ENCODE results near the gene SCGN. TPM values are rescaled to one million over a fixed set of nuclear protein-coding genes. Genes with fewer than 3 reads are reported as not detected.

SCGN gene
- total RNA-seq, 1 experiment from 2014 or later, result not detected

GRCh38 chr6:25649611-25650010 is 2.4 kb upstream of the SCGN start:
- H3K27me3 Mint-ChIP-seq (ENCODE audit: insufficient read depth, unreplicated experiment), result peaks cover 85% of the 10 kb centered on the region
- H3K4me1 Mint-ChIP-seq (ENCODE audit: insufficient read depth, unreplicated experiment), result no peaks in the 10 kb centered on the region
- CTCF ChIA-PET, result interaction anchor here (0.6 to 0.7 kb wide), 2 partner anchors 18 to 315 kb away, joined by 3 read pairs; no protein-coding TSS in a partner anchor
- H3K9me3 Mint-ChIP-seq (ENCODE audit: unreplicated experiment), result no peaks in the 10 kb centered on the region
- H3K27ac Mint-ChIP-seq (ENCODE audit: low read depth, unreplicated experiment), result no peak overlapping the region
- TF ChIP-seq CTCF (IDR thresholded peaks at IDR 0.05; ENCODE audit: unreplicated experiment), result no peak
- H3K4me3 Mint-ChIP-seq (ENCODE audit: unreplicated experiment), result no peak overlapping the region
- intact Hi-C loops (cut with micrococcal nuclease), result no loop called here
- H3K36me3 Mint-ChIP-seq (ENCODE audit: insufficient read depth, unreplicated experiment), result no peaks in the 10 kb centered on the region
- peak; percentile 32 for DNase-seq (ENCODE audit: unreplicated experiment)
- no TSS peak for BruUV-seq (replicated peaks)
- POLR2A ChIA-PET, result no interaction called here

DNA sequence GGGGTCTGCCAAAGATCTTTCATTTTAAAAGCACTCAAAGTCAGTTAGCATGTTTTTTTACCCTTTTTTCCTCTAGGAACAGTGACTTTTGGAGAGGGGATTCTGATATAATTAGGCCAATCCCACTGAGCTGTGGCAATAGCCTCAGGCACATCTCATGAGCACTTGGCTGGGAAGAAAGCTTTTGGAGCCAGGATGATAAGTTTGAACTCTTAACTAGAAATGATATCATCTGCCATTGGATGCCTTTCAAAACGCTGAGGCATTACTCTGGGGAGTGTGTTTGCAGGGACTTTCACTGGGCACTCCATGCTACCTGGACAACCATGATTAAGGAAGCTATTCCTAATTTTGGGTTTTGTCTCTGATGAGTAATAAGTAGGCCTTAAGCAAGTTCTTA is 3.7 kb downstream of the SCGN start:
- BruUV-seq (replicated peaks), result no TSS peak
- Mint-ChIP-seq H3K4me3 (ENCODE audit: unreplicated experiment) (no peak overlapping the region), H3K9me3 (ENCODE audit: unreplicated experiment) (no peaks in the 10 kb centered on the region), H3K27me3 (ENCODE audit: insufficient read depth, unreplicated experiment) (peaks cover 40% of the 10 kb centered on the region), H3K4me1 (ENCODE audit: insufficient read depth, unreplicated experiment) (peaks cover 12% of the 10 kb centered on the region), H3K27ac (ENCODE audit: low read depth, unreplicated experiment) (no peak overlapping the region), H3K36me3 (ENCODE audit: insufficient read depth, unreplicated experiment) (no peaks in the 10 kb centered on the region)
- peak; percentile 34 for DNase-seq (ENCODE audit: unreplicated experiment)
- POLR2A ChIA-PET, result interaction anchor here (0.8 to 1.3 kb wide), 3 partner anchors 15 to 40 kb away, joined by 3 to 4 read pairs (median 4); no protein-coding TSS in a partner anchor
- no peak for TF ChIP-seq CTCF (IDR thresholded peaks at IDR 0.05; ENCODE audit: unreplicated experiment)
- intact Hi-C loops (cut with micrococcal nuclease), result no loop called here
- CTCF ChIA-PET, result interaction anchor here (1.5 to 1.7 kb wide), 2 partner anchors 14 to 64 kb away, joined by 5 to 8 read pairs; no protein-coding TSS in a partner anchor

- H3K4me1 Mint-ChIP-seq (ENCODE audit: insufficient read depth, unreplicated experiment), result peaks cover 13% of the 10 kb centered on the region
- no peak for DNase-seq (ENCODE audit: unreplicated experiment)
- POLR2A ChIA-PET, result interaction anchor here (0.8 to 2.2 kb wide), 2 partner anchors 9 to 11 kb away, joined by 3 to 8 read pairs; no protein-coding TSS in a partner anchor
- CTCF ChIA-PET, result interaction anchor here (0.5 to 0.6 kb wide), 2 partner anchors 8 to 407 kb away, joined by 3 to 4 read pairs; no protein-coding TSS in a partner anchor
- no peak overlapping the region for H3K27ac Mint-ChIP-seq (ENCODE audit: low read depth, unreplicated experiment)
- intact Hi-C loops (cut with micrococcal nuclease), result no loop called here
- BruUV-seq (replicated peaks), result no TSS peak
- H3K4me3 Mint-ChIP-seq (ENCODE audit: unreplicated experiment), result no peak overlapping the region
- H3K36me3 Mint-ChIP-seq (ENCODE audit: insufficient read depth, unreplicated experiment), result no peaks in the 10 kb centered on the region
- TF ChIP-seq CTCF (IDR thresholded peaks at IDR 0.05; ENCODE audit: unreplicated experiment), result no peak
- no peaks in the 10 kb centered on the region for H3K9me3 Mint-ChIP-seq (ENCODE audit: unreplicated experiment)
- peaks cover 4% of the 10 kb centered on the region for H3K27me3 Mint-ChIP-seq (ENCODE audit: insufficient read depth, unreplicated experiment)
Measured at GRCh38 chr6:25659633-25660368, 7.8 kb downstream of the SCGN start.

- CTCF ChIA-PET, result interaction anchor here (0.5 kb wide), 1 partner anchor 406 kb away, joined by 3 read pairs; no protein-coding TSS in a partner anchor
- H3K4me1 Mint-ChIP-seq (ENCODE audit: insufficient read depth, unreplicated experiment), result peaks cover 13% of the 10 kb centered on the region
- no TSS peak for BruUV-seq (replicated peaks)
- no peaks in the 10 kb centered on the region for H3K27me3 Mint-ChIP-seq (ENCODE audit: insufficient read depth, unreplicated experiment)
- POLR2A ChIA-PET, result interaction anchor here (0.6 to 2.2 kb wide), 2 partner anchors 11 to 21 kb away, joined by 3 to 8 read pairs; no protein-coding TSS in a partner anchor
- peak; percentile 97 for DNase-seq (ENCODE audit: unreplicated experiment)
- no peaks in the 10 kb centered on the region for H3K9me3 Mint-ChIP-seq (ENCODE audit: unreplicated experiment)
- intact Hi-C loops (cut with micrococcal nuclease), result no loop called here
- TF ChIP-seq CTCF (IDR thresholded peaks at IDR 0.05; ENCODE audit: unreplicated experiment), result no peak
- no peak overlapping the region for H3K4me3 Mint-ChIP-seq (ENCODE audit: unreplicated experiment)
- no peaks in the 10 kb centered on the region for H3K36me3 Mint-ChIP-seq (ENCODE audit: insufficient read depth, unreplicated experiment)
- no peak overlapping the region for H3K27ac Mint-ChIP-seq (ENCODE audit: low read depth, unreplicated experiment)
Measured at GRCh38 chr6:25660512-25660911, 8.5 kb downstream of the SCGN start.

All from MCF 10A (cell line).